CD14-positive monocyte (primary cell): Measurements from ENCODE around the gene LYPD1. TPM values are rescaled to one million over a fixed set of nuclear protein-coding genes. Genes with fewer than 3 reads are reported as not detected.

ENCODE experiments used
- DNase-seq, 3 donors: peaks; one replicate each; pipeline ENCODE4 v3.0.0-alpha.2; 2011 to 2022
- H2AFZ ChIP-seq: 2 replicates; pipeline ENCODE4 v1.6.0; 2012; ENCODE audit warnings: mild to moderate bottlenecking, low read depth, low read length, inconsistent platforms; ENCODE audit not compliant: insufficient read depth, poor library complexity, severe bottlenecking
- H3K27ac ChIP-seq, 2 donors: 1 replicate in 1 of 2; 2 replicates in 1 of 2; pipeline ENCODE4 v1.5.1; 2012 to 2013; ENCODE audit warnings: low read length in 2 of 2, control low read depth in 1 of 2, inconsistent platforms in 1 of 2, low read depth in 1 of 2, mild to moderate bottlenecking in 1 of 2
- H3K27me3 ChIP-seq, 2 donors: one replicate each; pipeline versions ENCODE4 v1.6.0 to v1.6.1; 2011 to 2013; ENCODE audit warnings: low read length in 2 of 2; ENCODE audit not compliant: control insufficient read depth in 2 of 2, insufficient read depth in 2 of 2
- H3K36me3 ChIP-seq, 2 donors: replicated peaks in 1 of 2; 1 replicate in 1 of 2; 2 replicates in 1 of 2; pipeline versions ENCODE4 v1.5.1 to v1.6.1; 2012 to 2013; ENCODE audit warnings: low read length in 2 of 2, control low read depth in 1 of 2, inconsistent platforms in 1 of 2, mild to moderate bottlenecking in 1 of 2; ENCODE audit not compliant: insufficient read depth in 2 of 2, control insufficient read depth in 1 of 2
- H3K4me1 ChIP-seq, 2 donors: 1 replicate in 1 of 2; 2 replicates in 1 of 2; pipeline versions ENCODE4 v1.5.1 to v1.6.1; 2012 to 2013; ENCODE audit warnings: low read length in 2 of 2, control low read depth in 1 of 2, inconsistent platforms in 1 of 2, mild to moderate bottlenecking in 1 of 2, moderate library complexity in 1 of 2; ENCODE audit not compliant: insufficient read depth in 2 of 2, control insufficient read depth in 1 of 2
- H3K4me2 ChIP-seq: replicated peaks from 2 replicates; pipeline ENCODE3; 2012; ENCODE audit warnings: low read length, moderate library complexity, mild to moderate bottlenecking; ENCODE audit not compliant: poor library complexity, severe bottlenecking; ENCODE audit errors: extremely low read depth
- H3K4me3 ChIP-seq, 3 experiments: fragments of 200-600 bp in 1 of 3; sonication (generic) in 1 of 3; replicated peaks in 1 of 3; 1 replicate in 2 of 3; 2 replicates in 1 of 3; pipeline ENCODE4 v1.5.1; 2011 to 2013; ENCODE audit warnings: low read length in 3 of 3, mild to moderate bottlenecking in 3 of 3, control low read depth in 2 of 3, low read depth in 2 of 3, inconsistent platforms in 1 of 3, moderate library complexity in 1 of 3
- H3K79me2 ChIP-seq: 2 replicates; pipeline ENCODE4 v1.6.0; 2012; ENCODE audit warnings: mild to moderate bottlenecking, control low read depth, inconsistent platforms, low read length, moderate library complexity; ENCODE audit not compliant: insufficient read depth
- H3K9ac ChIP-seq: 2 replicates; pipeline ENCODE4 v1.6.0; 2017; ENCODE audit warnings: low read length, mild to moderate bottlenecking; ENCODE audit not compliant: insufficient read depth, poor library complexity, severe bottlenecking
- H3K9me3 ChIP-seq, 2 donors: replicated peaks in 1 of 2; 1 replicate in 1 of 2; 2 replicates in 1 of 2; pipeline versions ENCODE4 v1.5.1 to v1.6.1; 2012 to 2013; ENCODE audit warnings: low read length in 2 of 2, control low read depth in 1 of 2; ENCODE audit not compliant: control insufficient read depth in 1 of 2, insufficient read depth in 1 of 2
- H4K20me1 ChIP-seq: 2 replicates; pipeline ENCODE4 v1.6.0; 2012; ENCODE audit warnings: mild to moderate bottlenecking, low read length, control low read depth, moderate library complexity; ENCODE audit not compliant: insufficient read depth
- H3K27ac Mint-ChIP-seq, 7 donors: one replicate each; pipeline ENCODE4 v1.8.0; 2020; ENCODE audit warnings: mild to moderate bottlenecking in 7 of 7, mixed read lengths in 7 of 7, moderate library complexity in 6 of 7, inconsistent platforms in 2 of 7
- H3K27me3 Mint-ChIP-seq, 3 donors: one replicate each; pipeline ENCODE4 v1.8.0; 2021 to 2022; ENCODE audit warnings: low read depth in 3 of 3, mild to moderate bottlenecking in 3 of 3, mixed read lengths in 3 of 3, moderate library complexity in 3 of 3, inconsistent platforms in 1 of 3
- H3K36me3 Mint-ChIP-seq, 2 donors: one replicate each; pipeline ENCODE4 v1.8.0; 2020; ENCODE audit warnings: mixed read lengths in 2 of 2, inconsistent platforms in 1 of 2, mild to moderate bottlenecking in 1 of 2
- H3K4me1 Mint-ChIP-seq: one replicate; pipeline ENCODE4 v1.8.0; 2020; ENCODE audit warnings: mild to moderate bottlenecking, mixed read lengths
- H3K4me3 Mint-ChIP-seq, 2 donors: one replicate each; pipeline ENCODE4 v1.8.0; 2020; ENCODE audit warnings: mild to moderate bottlenecking in 2 of 2, mixed read lengths in 2 of 2, moderate library complexity in 1 of 2
- H3K9me3 Mint-ChIP-seq, 7 donors: one replicate each; pipeline ENCODE4 v1.8.0; 2020 to 2022; ENCODE audit warnings: mixed read lengths in 7 of 7, mild to moderate bottlenecking in 6 of 7, moderate library complexity in 6 of 7, inconsistent platforms in 2 of 7
- CTCF ChIP-seq: fragments of 200-600 bp; IDR thresholded peaks from one replicate; pipeline ENCODE4 v1.8.0; 2022; ENCODE audit warnings: antibody characterized with exemption, mild to moderate bottlenecking
- WGBS: methylation state at CpG from one replicate; pipeline ENCODE4 v1.1.5; 2013; ENCODE audit warnings: missing lambda C conversion rate; ENCODE audit not compliant: insufficient coverage; 5-methylcytosine and 5-hydroxymethylcytosine counted together
- intact Hi-C, 2 donors: fragments of 100-400 bp; cut with micrococcal nuclease; formaldehyde crosslinking; loops; one replicate each; pipeline versions ENCODE4 v1.15.0 to v1.15.1; 2023
- polyA plus RNA-seq, 3 donors: library from polyadenylated mRNA; depleted of rRNA in 1 of 3; unstranded in 2 of 3; stranded (reverse) in 1 of 3; fragments of 300-500 nt in 2 of 3; fragments of >200 nt in 1 of 3; fragmentation: Illumina TruSeq in 2 of 3; gene quantifications; 1 replicate in 2 of 3; 2 replicates in 1 of 3; pipeline ENCODE4 v1.2.3, GENCODE V29; 2012 to 2021

Gene LYPD1
- polyA plus RNA-seq, 3 donors: not detected

GRCh38 chr2:132667706-132668105, 2.3 kb downstream of the LYPD1 start:
- Histone ChIP-seq H2AFZ (no peak overlapping the region), H3K9me3 (peaks cover 0 to 15% of the 10 kb centered on the region in 2 donors), H3K79me2 (no peaks in the 10 kb centered on the region), H3K4me3 (no peak overlapping the region), H4K20me1 (no peaks in the 10 kb centered on the region), H3K4me2 (no peak overlapping the region), H3K4me1 (no peaks in the 10 kb centered on the region), H3K9ac (no peak overlapping the region), H3K27me3 (peaks cover 61 to 73% of the 10 kb centered on the region in 2 donors), H3K27ac (no peak overlapping the region), H3K36me3 (no peaks in the 10 kb centered on the region)
- WGBS: no CpG with 5 or more reads among the region's 1 CpG
- intact Hi-C loops: no loop called here
- H3K27ac Mint-ChIP-seq: no peak overlapping the region
- peaks cover 0 to 12% (median 5%) of the 10 kb centered on the region in 7 donors for H3K9me3 Mint-ChIP-seq
- TF ChIP-seq CTCF: no peak
- H3K4me1 Mint-ChIP-seq: no peaks in the 10 kb centered on the region
- H3K27me3 Mint-ChIP-seq: peaks cover 58 to 69% (median 62%) of the 10 kb centered on the region in 3 donors
- H3K36me3 Mint-ChIP-seq: peaks cover 0 to 5% of the 10 kb centered on the region in 2 donors
- peak overlapping the region in 1 of 2 donors; percentile 7 for H3K4me3 Mint-ChIP-seq
- no peak for DNase-seq

- H3K27ac ChIP-seq: no peak overlapping the region
- H3K9ac ChIP-seq: no peak overlapping the region
- WGBS: 90% methylated on average over 2 of the region's 4 CpGs
- H3K4me1 ChIP-seq: no peaks in the 10 kb centered on the region
- peaks cover 0 to 15% of the 10 kb centered on the region in 2 donors for H3K9me3 ChIP-seq
- peaks cover 0 to 10% (median 2%) of the 10 kb centered on the region in 7 donors for H3K9me3 Mint-ChIP-seq
- intact Hi-C loops: no loop called here
- H3K36me3 Mint-ChIP-seq: peaks cover 0 to 2% of the 10 kb centered on the region in 2 donors
- H3K79me2 ChIP-seq: no peaks in the 10 kb centered on the region
- H3K4me3 ChIP-seq: no peak overlapping the region
- no peak for TF ChIP-seq CTCF
- peaks cover 42 to 54% of the 10 kb centered on the region in 2 donors for H3K27me3 ChIP-seq
- H2AFZ ChIP-seq: no peak overlapping the region
- DNase-seq: no peak
- no peaks in the 10 kb centered on the region for H3K4me1 Mint-ChIP-seq
- H3K27me3 Mint-ChIP-seq: peaks cover 41 to 56% (median 44%) of the 10 kb centered on the region in 3 donors
- no peak overlapping the region for H3K4me2 ChIP-seq
- H3K36me3 ChIP-seq: no peaks in the 10 kb centered on the region
- no peak overlapping the region for H3K4me3 Mint-ChIP-seq
- no peak overlapping the region for H3K27ac Mint-ChIP-seq
- no peaks in the 10 kb centered on the region for H4K20me1 ChIP-seq
Observed at GRCh38 chr2:132665401-132666140, 4.4 kb downstream of the LYPD1 start.
